Raji (cell line): ENCODE results near the gene SPECC1L.

Source experiments
- POLR2A ChIP-seq: IDR thresholded peaks from 2 replicates; pipeline ENCODE4 v1.6.1; 2011; ENCODE audit warnings: low read depth, low read length, control low read depth; ENCODE audit not compliant: insufficient read depth

The SPECC1L gene, protein sequence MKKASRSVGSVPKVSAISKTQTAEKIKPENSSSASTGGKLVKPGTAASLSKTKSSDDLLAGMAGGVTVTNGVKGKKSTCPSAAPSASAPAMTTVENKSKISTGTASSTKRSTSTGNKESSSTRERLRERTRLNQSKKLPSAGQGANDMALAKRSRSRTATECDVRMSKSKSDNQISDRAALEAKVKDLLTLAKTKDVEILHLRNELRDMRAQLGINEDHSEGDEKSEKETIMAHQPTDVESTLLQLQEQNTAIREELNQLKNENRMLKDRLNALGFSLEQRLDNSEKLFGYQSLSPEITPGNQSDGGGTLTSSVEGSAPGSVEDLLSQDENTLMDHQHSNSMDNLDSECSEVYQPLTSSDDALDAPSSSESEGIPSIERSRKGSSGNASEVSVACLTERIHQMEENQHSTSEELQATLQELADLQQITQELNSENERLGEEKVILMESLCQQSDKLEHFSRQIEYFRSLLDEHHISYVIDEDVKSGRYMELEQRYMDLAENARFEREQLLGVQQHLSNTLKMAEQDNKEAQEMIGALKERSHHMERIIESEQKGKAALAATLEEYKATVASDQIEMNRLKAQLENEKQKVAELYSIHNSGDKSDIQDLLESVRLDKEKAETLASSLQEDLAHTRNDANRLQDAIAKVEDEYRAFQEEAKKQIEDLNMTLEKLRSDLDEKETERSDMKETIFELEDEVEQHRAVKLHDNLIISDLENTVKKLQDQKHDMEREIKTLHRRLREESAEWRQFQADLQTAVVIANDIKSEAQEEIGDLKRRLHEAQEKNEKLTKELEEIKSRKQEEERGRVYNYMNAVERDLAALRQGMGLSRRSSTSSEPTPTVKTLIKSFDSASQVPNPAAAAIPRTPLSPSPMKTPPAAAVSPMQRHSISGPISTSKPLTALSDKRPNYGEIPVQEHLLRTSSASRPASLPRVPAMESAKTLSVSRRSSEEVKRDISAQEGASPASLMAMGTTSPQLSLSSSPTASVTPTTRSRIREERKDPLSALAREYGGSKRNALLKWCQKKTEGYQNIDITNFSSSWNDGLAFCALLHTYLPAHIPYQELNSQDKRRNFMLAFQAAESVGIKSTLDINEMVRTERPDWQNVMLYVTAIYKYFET

DNA sequence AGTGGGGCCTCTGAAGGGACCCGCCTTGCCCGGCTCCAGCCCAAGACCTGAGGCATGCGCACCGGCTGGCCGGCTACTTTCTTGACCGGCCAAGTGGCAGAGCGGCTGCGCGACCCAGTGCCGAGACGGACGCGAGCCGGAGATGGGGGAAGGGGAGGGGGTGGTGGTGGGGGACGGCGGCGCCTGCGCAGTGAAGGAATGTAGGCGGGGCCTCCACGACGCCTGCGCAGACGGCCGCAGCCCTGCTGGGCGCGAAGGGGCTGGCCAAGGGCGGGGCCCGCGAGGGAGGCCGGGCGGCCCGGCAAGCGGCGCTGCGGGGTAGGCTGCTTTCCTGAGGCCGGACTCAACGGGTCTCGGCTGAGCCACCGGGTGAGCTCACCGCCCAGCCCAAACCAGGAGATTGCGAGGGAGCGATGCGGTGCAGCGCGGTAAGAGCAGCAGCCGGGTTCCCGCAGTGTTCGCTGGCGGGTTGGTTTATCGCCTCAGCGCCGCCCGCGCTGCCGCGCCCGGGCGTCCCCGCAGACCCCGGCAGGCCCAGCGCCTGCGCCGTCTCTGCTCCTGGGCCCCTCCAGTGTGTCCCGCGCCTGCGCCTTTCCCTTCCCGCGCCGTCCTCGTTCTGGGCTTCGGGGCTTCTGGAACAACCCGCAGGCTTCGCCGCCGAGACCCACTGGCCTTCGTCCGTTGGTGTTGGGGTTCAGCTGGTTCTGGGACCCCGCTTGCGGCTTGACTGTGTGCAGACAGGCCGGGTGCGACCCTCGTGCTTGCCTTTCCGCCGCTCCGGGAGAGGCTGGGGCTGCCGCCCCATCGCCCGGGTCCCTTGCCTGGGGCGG is at the start of gene SPECC1L:
Gene SPECC1L (plus strand): TSS at position 276 of the 830 bp plus-strand sequence. CDS start 31,401 bp downstream, outside the sequence.
- peak; percentile 99 for TF ChIP-seq POLR2A

- no peak for TF ChIP-seq POLR2A
These were observed 46.2 kb upstream of the SPECC1L start for GRCh38 chr22:24224468-24224867.

DNA sequence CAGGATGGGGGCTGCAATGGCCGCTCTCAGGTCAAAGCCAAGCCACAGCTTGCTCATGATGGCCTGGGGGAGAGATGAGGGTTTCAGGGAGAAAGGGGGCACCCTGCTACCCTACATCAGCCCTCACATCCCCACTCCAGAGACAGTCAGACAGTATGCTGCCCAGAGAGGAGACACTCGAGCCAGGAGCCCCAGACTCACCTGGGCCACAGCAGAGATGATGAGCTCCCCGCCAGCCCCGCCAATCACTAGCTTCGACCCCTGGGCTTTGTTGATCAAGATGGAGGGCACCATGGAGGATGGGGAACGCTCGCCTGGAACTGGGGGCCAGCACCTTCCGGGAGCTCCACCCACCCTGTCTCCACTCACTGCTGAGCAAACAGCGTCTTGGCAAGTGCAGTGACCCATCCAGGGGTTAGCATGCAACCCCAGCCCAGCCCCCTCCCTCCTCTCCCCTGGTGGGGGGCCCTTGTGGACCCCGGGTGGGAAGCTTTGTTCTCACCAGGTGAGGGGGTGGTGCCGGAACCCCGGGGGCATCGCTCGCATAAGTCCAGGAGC is 45.5 kb upstream of the SPECC1L start:
- no peak for TF ChIP-seq POLR2A

- no peak for TF ChIP-seq POLR2A
These were observed 44.7 kb upstream of the SPECC1L start for GRCh38 chr22:24225951-24226350.

DNA sequence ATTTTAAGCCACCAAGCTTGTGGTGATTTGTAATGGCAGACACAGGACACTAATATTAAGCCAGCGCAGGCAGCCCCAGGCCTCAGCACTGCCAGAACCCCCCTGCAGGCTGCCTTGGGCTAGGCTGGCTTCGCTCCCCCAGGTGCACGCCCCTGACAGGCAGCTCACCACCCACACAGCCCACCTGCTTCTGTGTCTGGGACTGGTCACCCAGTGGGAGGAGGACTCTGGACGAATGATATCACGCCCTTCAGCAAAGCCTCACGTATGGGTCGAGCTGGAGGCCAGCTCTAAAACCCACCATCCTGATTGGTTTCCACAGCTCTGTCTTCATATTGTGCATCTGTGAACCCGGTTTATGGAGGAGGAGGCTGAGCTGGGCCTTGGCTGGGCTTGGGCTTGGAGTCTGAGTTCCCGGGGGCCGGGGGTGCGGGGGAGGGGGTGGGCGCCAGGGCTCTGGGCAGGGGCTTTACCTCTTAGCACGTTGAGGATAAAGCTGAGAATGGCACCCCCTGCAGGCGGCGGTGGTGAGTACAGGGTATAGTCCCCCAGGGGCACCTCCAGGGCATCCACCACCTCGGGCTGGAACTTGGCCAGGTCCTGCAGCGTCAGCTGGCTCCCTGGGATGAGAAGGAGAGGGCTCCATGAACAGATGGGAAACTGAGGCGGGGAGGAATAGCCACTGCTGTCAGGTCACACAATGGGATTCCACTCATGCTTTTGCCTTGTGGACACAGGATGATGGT is 39.5 kb upstream of the SPECC1L start:
- no peak for TF ChIP-seq POLR2A

- no peak for TF ChIP-seq POLR2A
These were observed 38.9 kb upstream of the SPECC1L start for GRCh38 chr22:24231706-24232105.

DNA sequence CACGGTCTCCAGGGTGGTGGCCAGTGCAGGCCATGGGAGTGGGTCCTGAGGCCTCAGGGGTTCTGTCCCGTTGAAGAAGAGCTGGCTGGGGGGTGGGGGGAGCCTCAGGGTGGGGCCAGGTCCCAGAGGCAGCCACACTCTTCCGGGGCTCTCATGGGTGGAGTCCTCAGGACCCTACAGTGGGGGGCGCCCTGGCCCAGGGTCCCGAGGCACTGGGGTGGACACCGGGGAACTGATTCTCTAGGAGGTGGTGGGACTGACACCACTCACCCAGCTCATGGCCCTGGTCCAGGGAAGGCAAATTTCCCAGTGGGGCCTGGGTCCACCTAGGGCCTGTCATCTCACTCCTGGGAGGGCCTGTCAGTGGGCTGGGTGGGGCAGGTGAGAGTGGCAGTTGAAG is 38.5 kb upstream of the SPECC1L start:
- no peak for TF ChIP-seq POLR2A

- TF ChIP-seq POLR2A, result no peak
These were observed 37.9 kb upstream of the SPECC1L start for GRCh38 chr22:24232725-24233124.

DNA sequence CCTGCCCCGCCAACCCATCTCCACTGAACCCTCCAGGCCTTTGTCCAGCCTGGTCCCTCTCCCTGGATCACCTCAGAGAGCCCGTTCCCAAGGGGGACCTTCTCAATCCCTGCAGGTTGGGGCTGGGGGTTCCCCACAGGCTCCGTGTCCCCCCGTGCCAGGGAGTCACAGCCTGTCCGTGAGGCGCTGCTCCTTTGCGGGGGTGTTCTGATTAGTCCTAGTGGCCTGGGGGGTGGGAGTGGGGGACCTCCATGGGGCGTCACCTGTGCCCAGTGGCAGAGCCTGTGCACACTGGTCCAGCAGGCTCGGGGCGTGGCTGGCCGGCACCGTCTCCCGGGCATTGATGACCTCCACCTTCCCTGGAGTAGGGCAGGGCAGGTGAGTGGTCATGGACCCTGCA is 37.4 kb upstream of the SPECC1L start:
- TF ChIP-seq POLR2A, result no peak

GRCh38 chr22:24233816-24234215 is 36.8 kb upstream of the SPECC1L start:
- TF ChIP-seq POLR2A, result no peak

DNA sequence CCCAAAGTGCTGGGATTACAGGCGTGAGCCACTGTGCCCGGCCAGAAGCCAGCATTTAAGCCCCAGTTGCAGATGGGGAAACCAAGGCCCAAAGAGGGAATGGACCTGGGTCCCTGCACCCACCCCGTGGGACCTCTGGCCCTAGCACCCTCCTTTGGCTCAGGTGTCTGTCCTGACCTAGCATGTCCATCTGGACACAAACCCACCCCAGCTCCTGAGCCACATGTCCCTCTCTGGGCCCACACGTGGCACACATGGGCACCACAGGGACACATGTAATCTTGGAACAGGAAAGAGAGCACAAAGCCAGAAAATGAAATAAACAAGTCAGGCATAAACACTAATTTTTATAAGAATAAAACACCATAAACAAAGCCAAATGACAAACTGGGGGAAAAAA is 35.3 kb upstream of the SPECC1L start:
- TF ChIP-seq POLR2A, result no peak

- no peak for TF ChIP-seq POLR2A
These were observed 34.0 kb upstream of the SPECC1L start for GRCh38 chr22:24236656-24237055.

GRCh38 chr22:24240381-24240780 is 30.2 kb upstream of the SPECC1L start:
- TF ChIP-seq POLR2A, result no peak
